SK-N-SH treated with all-trans-retinoic acid at 6 μM for 48 hours (cell line): Measurements from ENCODE around the gene TAS2R43.
"Not testable (repeated sequence)": the region's sequence is repeated elsewhere in the genome, so short reads cannot be mapped to it uniquely, and the experiment has no call there.

Source experiments
- BACH2 ChIP-seq: fragments of 250-450 bp; sonication (Bioruptor Pico); IDR thresholded peaks from 2 replicates; pipeline ENCODE4 v1.9.0; 2021; ENCODE audit warnings: mild to moderate bottlenecking, borderline replicate concordance
- RARB ChIP-seq: fragments of 250-450 bp; sonication (Bioruptor Pico); IDR thresholded peaks from 2 replicates; pipeline ENCODE4 v1.8.0; 2021; ENCODE audit warnings: mild to moderate bottlenecking, moderate library complexity
- SNAI2 ChIP-seq: fragments of 250-450 bp; sonication (Bioruptor Pico); IDR thresholded peaks from 2 replicates; pipeline ENCODE4 v1.5.0; 2020; ENCODE audit warnings: mild to moderate bottlenecking, moderate library complexity
- TF ChIP-seq, protein P1 (sequence below): fragments of 250-450 bp; sonication (Bioruptor Pico); IDR thresholded peaks from 2 replicates; pipeline ENCODE4 v1.8.0; 2020; ENCODE audit warnings: mild to moderate bottlenecking, moderate library complexity, borderline replicate concordance
- TF ChIP-seq, protein P2 (sequence below): fragments of 250-450 bp; sonication (Bioruptor Pico); IDR thresholded peaks from 2 replicates; pipeline ENCODE4 v1.5.1; 2021; ENCODE audit warnings: mild to moderate bottlenecking, moderate library complexity
- TF ChIP-seq, protein P3 (sequence below): fragments of 250-450 bp; sonication (Bioruptor Pico); IDR thresholded peaks from 2 replicates; pipeline ENCODE4 v1.5.1; 2020; ENCODE audit warnings: low read depth, mild to moderate bottlenecking, moderate library complexity

DNA sequence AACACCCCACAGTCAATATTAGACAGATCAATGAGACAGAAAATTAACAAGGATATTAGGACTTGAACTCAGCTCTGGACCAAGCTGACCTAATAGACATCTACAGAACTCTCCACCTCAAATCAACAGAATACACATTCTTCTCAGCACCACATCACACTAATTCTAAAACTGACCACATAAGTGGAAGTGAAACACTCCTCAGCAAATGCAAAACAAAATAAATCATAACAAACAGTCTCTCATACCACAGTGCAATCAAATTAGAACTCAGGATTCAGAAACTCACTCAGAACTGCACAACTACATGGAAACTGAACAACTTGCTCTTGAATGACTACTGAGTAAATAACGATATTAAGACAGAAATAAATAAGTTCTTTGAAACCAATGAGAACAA is 19.1 kb upstream of the TAS2R43 start:
- TF ChIP-seq RARB (CRISPR knock-in tag); SNAI2 (CRISPR knock-in tag); BACH2: not testable (repeated sequence)
- TF ChIP-seq, protein P1, sequence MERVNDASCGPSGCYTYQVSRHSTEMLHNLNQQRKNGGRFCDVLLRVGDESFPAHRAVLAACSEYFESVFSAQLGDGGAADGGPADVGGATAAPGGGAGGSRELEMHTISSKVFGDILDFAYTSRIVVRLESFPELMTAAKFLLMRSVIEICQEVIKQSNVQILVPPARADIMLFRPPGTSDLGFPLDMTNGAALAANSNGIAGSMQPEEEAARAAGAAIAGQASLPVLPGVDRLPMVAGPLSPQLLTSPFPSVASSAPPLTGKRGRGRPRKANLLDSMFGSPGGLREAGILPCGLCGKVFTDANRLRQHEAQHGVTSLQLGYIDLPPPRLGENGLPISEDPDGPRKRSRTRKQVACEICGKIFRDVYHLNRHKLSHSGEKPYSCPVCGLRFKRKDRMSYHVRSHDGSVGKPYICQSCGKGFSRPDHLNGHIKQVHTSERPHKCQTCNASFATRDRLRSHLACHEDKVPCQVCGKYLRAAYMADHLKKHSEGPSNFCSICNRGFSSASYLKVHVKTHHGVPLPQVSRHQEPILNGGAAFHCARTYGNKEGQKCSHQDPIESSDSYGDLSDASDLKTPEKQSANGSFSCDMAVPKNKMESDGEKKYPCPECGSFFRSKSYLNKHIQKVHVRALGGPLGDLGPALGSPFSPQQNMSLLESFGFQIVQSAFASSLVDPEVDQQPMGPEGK (CRISPR knock-in tag) = not testable (repeated sequence)
- TF ChIP-seq, protein P2, sequence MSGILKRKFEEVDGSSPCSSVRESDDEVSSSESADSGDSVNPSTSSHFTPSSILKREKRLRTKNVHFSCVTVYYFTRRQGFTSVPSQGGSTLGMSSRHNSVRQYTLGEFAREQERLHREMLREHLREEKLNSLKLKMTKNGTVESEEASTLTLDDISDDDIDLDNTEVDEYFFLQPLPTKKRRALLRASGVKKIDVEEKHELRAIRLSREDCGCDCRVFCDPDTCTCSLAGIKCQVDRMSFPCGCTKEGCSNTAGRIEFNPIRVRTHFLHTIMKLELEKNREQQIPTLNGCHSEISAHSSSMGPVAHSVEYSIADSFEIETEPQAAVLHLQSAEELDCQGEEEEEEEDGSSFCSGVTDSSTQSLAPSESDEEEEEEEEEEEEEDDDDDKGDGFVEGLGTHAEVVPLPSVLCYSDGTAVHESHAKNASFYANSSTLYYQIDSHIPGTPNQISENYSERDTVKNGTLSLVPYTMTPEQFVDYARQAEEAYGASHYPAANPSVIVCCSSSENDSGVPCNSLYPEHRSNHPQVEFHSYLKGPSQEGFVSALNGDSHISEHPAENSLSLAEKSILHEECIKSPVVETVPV (CRISPR knock-in tag) = not testable (repeated sequence)
- TF ChIP-seq, protein P3, sequence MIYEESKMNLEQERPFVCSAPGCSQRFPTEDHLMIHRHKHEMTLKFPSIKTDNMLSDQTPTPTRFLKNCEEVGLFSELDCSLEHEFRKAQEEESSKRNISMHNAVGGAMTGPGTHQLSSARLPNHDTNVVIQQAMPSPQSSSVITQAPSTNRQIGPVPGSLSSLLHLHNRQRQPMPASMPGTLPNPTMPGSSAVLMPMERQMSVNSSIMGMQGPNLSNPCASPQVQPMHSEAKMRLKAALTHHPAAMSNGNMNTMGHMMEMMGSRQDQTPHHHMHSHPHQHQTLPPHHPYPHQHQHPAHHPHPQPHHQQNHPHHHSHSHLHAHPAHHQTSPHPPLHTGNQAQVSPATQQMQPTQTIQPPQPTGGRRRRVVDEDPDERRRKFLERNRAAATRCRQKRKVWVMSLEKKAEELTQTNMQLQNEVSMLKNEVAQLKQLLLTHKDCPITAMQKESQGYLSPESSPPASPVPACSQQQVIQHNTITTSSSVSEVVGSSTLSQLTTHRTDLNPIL (CRISPR knock-in tag) = not testable (repeated sequence)
